GM13977 (cell line): Measurements from ENCODE around the gene PRSS53.

ENCODE experiments used
- DNase-seq: peaks from one replicate; pipeline ENCODE4 v3.0.0; 2012; ENCODE audit warnings: low spot score
- CTCF ChIP-seq: IDR thresholded peaks from 2 replicates; pipeline ENCODE4 v1.5.1; 2012; ENCODE audit warnings: mild to moderate bottlenecking, control low read depth; ENCODE audit not compliant: insufficient read depth; ENCODE audit errors: extremely low read depth, missing control alignments
- in situ Hi-C: fragments of 300-500 bp; cut with MboI; formaldehyde crosslinking; loops from one replicate; pipeline ENCODE4 v1.12.0; 2022; ENCODE audit warnings: low sequenced_read_pairs, low pct_unique_long_range_greater_than_20kb, mixed read lengths, inconsistent platforms; ENCODE audit not compliant: unreplicated experiment

The PRSS53 gene

GRCh38 chr16:31043898-31044481 is 44.8 kb downstream of the PRSS53 start:
- in situ Hi-C loops: no loop called here
- DNase-seq: no peak
- no peak for TF ChIP-seq CTCF

DNA sequence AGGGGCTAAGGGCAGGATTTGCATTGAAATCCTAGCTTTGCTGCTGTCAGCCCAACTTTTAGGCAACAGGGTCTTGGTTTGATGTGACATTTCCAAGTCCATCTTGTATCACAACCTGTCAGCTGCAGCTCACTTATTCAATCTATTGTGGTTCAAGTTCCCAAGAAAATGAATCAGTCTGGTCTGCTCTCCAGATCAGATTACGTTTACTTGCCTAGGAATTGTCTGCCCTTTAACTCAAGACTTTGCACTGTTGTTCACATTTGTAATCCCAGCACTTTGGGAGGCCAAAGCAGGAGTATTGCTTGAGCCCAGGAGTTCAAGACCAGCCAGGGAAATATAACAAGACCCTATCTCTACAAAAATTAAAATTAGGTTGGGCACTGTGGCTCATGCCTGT is 45.4 kb downstream of the PRSS53 start:
- in situ Hi-C loops: no loop called here
- no peak for DNase-seq
- no peak for TF ChIP-seq CTCF

DNA sequence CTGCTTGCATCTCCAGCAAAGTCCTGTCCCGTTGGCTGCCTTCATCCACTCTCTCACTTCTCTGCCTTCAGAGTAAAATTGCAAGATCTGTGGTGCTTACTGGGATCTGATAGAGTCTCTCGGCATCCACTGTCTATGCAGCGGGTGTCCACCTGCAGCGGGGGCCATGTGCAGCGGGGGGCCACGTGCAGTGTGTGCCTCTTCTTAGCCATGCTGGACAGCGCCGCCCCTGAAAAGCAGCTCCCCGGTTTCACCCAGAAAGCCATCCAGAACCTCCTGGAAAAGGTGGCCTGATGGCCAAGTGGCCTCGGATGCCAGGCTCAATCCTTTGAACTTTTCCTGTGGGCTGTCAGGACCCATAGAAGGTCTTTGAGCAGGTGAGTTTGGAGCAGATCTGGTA is 45.9 kb downstream of the PRSS53 start:
- TF ChIP-seq CTCF: no peak
- no peak for DNase-seq
- in situ Hi-C loops: no loop called here

DNA sequence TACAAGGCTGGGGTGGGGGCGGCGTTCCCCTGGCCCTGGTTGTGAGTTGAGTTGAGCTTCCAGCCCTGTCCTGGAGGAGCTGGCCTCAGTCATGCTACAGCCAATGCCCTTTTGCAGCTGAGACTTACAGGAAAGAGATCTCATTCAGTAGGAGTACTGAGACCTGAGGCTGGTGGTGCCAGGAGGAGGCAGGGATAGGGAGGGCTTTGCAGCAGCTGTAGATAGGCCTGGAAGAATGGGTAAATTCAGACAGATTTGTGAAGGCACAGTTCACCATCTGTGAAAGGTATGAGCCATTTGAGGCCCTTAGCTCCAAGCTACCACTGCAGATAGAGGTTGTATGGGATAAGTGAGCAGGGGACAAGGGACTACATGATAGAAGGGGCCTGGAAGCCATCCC is 49.8 kb downstream of the PRSS53 start:
- DNase-seq: no peak
- no peak for TF ChIP-seq CTCF
- in situ Hi-C loops: no loop called here

DNA sequence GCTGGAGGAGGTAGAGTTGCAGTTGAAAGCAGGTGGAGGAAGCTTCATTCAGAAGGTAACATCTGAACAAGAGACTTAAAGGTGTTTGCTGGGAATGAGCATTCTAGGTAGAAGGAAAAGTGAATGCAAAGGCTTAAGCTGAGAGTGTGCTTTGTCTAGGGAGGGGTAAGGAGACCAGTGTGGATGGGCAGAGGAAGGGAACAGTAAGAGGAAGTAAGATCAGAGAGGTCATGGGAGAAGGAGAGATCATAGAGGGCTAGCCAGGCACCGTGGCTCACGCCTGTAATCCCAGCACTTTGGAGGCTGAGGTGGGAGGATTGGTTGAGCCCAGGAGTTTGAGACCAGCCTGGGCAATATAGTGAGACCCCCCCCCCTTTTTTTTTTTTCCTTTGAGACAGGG is 52.1 kb downstream of the PRSS53 start:
- in situ Hi-C loops: no loop called here
- no peak for TF ChIP-seq CTCF
- DNase-seq: no peak

DNA sequence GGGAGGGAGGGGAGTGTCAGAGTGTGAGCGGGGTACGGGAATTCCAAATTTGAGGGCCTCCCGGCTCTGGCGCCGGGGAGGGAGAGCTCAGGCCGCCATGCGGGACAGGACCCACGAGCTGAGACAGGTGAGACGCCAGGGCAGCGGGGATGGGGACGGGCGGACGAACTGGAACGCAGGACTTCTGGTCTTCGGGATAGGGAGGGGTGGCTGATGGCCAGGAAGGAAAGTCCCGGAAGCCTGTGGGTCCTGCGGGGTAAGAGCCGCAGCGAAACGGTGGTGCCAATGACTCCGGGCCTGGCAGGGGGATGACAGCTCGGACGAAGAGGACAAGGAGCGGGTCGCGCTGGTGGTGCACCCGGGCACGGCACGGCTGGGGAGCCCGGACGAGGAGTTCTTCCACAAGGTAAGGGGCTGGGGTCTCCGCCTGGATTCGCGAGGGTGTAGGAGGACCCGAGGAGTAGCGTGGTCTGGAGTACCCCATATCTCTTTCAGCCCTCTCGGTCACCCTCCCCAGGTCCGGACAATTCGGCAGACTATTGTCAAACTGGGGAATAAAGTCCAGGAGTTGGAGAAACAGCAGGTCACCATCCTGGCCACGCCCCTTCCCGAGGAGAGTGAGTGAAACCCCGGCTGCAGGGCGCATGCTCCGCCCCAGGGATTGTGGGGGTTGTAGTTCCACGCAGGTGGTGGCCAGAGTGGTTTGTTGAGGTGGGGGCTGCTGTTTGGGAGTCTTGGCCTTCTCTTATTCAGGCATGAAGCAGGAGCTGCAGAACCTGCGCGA is 54.8 kb downstream of the PRSS53 start:
- DNase-seq: peak; percentile 94
- no peak for TF ChIP-seq CTCF
- in situ Hi-C loops: no loop called here
